D721Med (cell line): ENCODE measurements around the gene ABCG8.

Source experiments
- DNase-seq: peaks from one replicate; pipeline ENCODE4 v3.0.0; 2011; ENCODE audit warnings: low spot score; ENCODE audit not compliant: insufficient read length
- FAIRE-seq: peaks from 2 replicates; lab custom pipeline; 2011; peaks lifted over from hg19 to GRCh38; lab: Jason Lieb, UNC
- CTCF ChIP-seq: IDR thresholded peaks from 2 replicates; pipeline ENCODE4 v1.5.1; 2012; ENCODE audit warnings: mild to moderate bottlenecking, control low read depth; ENCODE audit not compliant: insufficient read depth; ENCODE audit errors: missing control alignments

ABCG8 gene

DNA sequence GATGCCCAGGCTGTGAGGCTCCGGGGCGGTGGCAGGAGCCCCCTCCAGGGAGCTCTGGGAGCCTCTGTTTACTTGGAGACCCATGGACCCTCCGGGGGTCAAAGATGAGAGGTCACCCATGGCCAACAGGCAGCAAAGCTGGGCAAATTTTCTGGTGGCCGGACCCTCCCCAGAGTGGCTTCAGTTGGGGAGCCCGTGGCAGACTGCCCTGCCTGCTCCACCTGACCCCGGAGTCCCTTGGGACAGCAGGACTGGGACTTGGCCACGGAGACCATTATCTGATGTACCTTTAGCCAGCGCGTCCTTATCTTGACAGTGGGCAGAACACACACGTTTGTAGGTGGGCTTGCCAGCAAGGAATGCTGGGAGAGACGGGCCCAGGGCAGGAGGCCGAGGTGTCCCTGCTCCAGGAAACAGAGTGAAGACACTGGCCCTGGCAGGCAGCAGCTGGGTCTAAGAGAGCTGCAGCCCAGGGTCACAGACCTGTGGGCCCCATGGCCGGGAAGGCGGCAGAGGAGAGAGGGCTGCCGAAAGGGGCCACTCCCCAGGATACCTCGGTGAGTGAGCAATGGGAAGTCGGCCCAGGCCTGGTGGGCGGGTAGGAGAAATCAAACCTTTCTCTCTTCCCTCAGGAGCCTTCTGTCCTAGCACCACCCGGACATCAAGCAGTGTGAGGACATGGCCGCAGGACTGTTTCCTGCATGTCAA lies at the start of gene ABCG8, which contains the start of gene ABCG5:
ABCG8 (plus strand) TSS at position 412 of the 708 bp plus-strand sequence; CDS start at position 495, 83 bp downstream.
ABCG5 (minus strand) TSS at position 280 of the 708 bp plus-strand sequence; CDS start at position 120, 160 bp downstream.
- FAIRE-seq (no peak), DNase-seq (no peak)
- TF ChIP-seq CTCF, result no peak

DNA sequence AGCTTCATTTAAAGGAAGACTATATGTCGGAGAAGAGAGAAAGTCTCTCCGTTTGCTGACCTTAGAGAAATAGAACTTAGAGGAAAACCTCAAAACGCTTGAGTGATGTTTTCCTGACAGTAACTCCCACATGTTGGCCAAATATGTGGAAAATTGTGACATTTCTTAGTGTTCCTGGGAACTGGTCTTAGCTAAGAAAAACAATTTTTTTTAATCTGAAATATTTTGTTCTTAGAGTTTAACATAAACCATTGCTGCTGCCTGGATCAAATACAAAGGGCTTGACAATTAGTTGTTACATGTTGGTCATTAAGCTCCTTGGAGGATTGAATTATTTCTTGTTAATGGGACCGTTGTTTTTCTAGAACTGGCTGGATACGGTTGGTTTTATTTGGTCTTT lies 48.6 kb upstream of the ABCG8 start:
- DNase-seq, result no peak
- FAIRE-seq, result no peak

GRCh38 chr2:43791035-43791765 lies 47.6 kb upstream of the ABCG8 start:
- no peak for FAIRE-seq
- TF ChIP-seq CTCF, result no peak
- no peak for DNase-seq

More for the DNA sequence above, 48.6 kb upstream of the ABCG8 start:
- TF ChIP-seq CTCF, result no peak

GRCh38 chr2:43792653-43793052 lies 46.1 kb upstream of the ABCG8 start:
- FAIRE-seq (peak; percentile 48), DNase-seq (no peak)
- no peak for TF ChIP-seq CTCF

DNA sequence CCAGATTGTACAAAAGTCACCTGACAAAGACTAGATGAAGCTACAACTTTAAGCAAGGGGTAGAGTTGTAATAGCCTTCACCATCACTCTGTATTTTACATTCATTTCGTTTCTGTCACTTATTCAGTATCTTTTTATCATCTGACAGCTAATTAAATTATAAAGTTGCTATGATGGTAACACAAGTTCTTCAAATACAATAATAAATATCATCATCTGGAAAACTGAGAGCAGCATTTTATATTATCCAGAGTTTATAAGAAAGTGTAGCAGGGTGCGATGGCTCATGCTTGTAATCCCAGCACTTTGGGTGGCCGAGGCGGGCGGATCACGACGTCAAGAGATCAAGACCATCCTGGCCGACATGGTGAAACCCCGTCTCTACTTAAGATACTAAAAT lies 43.8 kb upstream of the ABCG8 start:
- no peak for DNase-seq
- no peak for FAIRE-seq
- no peak for TF ChIP-seq CTCF

GRCh38 chr2:43796206-43796605 lies 42.6 kb upstream of the ABCG8 start:
- no peak for FAIRE-seq
- DNase-seq, result no peak
- TF ChIP-seq CTCF, result no peak

DNA sequence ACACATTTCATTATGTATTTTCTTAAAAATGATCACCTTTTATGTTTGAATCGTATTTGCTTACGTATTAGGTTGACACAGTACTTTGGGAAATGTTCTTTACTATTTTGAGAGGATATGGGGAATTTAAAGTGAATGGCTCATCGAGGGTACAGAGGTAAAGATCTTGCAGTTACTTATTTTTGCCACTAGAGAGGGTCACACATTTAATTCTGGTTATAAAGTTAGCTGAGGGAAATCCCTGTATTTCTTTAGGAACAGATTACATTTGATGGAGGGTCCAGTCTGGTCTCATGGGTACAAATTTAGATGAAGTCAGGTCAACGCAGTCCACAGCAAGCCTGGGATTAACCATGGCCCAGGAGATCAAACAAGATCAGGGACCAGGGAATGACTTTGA lies 40.5 kb upstream of the ABCG8 start:
- no peak for FAIRE-seq
- peak; percentile 18 for TF ChIP-seq CTCF
- DNase-seq, result no peak
